CD4-positive, alpha-beta T cell treated with Interleukin-17A for 4 hours (primary cell): ENCODE measurements around the gene TRPV3.
"Not testable (repeated sequence)": the region's sequence is repeated elsewhere in the genome, so short reads cannot be mapped to it uniquely, and the experiment has no call there.

ENCODE experiments used
- DNase-seq: peaks from one replicate; pipeline ENCODE4 v3.0.0-alpha.2; 2020; ENCODE audit warnings: mixed read lengths

Gene TRPV3

DNA sequence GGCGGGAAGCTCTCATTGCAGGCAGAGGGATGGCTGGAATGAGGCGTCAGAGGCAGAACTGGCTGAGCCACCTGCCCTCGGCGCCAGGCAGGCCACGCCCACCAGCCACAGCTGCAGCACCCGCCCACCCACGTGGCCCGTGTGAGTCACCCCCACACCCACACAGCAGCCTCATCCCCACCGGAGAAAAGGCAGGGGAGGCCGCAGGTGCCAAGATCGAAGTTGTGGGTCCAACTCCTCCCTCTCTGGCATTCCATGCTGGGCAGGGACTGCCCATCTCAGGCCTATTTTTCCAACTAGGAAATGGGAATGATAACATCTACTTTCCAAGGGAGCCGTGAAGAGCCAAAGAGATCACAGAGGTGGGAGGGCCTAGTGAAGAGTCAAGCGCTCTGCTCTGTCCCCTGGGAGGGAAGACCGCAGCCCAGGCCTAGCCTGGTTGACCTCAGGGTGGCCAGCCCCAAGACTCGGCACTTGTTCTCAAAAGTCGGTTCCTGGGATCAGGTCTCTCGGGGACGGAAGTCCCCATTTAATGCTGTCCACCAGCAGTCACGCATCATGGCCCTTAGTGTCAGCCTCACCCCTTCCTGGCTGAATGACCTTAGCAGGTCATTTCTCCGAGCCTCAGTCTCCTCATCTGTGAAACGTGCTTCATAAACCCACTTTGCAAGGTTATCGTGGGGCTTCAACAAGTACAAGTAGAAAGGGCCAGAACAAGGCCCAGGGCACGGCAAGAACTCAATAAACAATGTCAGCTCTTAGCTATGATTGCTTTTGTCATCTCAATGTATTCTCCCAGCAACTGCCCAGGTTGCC, at the start of gene TRPV3:
Gene TRPV3, minus strand, starts transcription at position 45 of the 816 bp plus-strand sequence. CDS start 2,962 bp downstream, outside the sequence.
- DNase-seq: peak; percentile 71

DNA sequence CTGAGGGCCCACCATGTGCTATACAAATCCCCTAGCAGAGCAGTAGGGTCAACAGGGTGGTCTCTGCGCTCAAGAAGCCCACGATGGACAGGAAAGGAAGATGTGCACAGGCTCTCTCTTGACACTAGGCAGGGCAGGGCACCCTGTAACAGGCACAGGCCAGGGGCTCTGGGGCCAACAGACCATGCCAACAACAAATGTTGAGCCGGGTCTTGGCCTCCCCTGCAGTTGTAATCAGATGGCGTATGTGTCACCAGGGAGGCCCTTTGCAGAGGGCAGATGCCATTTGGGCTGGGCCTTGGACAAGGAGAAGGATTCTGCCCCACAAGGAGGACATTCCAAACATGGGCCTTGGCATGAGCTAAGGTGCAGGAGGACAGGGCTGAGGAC, 46.3 kb upstream of the TRPV3 start:
- no peak for DNase-seq

DNA sequence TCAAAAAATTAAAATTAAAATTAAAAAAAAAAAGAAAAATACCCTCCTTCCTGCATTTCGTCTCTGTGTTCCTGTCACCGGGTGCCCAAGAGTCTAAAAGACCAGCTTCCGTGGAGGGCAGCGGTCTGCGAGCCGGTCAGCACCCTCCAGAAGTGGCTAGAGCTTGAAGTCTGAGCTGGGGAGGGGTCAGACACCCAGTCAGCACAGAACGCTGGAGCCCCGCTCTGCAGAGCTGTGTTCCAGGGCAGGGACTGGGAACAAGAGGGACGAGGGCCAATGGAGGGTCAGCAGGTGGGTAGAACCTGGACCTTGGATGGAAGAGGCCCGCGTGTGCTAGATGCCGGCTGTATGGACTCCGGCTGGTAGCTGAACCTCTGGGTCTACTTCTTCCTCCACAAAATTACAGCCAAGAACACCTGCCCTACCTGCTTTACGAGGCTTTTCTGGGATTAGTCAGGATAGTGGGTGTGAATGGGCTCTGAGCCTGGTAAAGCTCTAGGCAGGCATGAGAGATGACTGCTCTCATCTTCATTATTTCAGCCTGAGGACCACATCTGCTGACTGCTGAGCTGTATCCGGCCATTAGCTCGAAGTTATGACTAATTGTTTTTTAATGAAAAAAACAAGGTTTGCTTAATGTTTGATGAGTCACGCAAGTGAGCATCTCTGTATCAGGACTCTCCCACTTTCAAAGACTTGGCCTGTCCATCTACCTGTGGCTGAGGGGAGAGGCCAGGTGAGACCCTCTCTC, 45.7 kb upstream of the TRPV3 start:
- no peak for DNase-seq

DNA sequence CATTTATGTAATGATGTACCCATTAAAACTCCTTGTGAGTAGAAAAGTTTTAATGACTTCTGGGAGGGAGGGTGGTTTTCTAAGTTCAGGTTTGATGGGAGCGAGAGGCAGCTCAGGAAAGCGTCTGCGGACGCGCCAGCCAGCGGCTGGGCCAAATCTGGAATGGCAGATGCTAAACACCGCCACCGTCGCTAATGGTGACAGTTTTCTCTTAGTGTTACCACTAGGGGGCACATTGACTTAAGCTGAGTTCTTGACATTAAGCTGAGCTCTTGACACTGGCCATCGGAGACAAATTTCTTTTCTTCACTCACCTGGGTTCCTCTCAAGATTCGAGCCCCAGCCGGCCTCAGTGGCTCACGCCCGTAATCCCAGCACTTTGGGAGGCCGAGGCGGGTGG, 44.9 kb upstream of the TRPV3 start:
- DNase-seq: no peak

DNA sequence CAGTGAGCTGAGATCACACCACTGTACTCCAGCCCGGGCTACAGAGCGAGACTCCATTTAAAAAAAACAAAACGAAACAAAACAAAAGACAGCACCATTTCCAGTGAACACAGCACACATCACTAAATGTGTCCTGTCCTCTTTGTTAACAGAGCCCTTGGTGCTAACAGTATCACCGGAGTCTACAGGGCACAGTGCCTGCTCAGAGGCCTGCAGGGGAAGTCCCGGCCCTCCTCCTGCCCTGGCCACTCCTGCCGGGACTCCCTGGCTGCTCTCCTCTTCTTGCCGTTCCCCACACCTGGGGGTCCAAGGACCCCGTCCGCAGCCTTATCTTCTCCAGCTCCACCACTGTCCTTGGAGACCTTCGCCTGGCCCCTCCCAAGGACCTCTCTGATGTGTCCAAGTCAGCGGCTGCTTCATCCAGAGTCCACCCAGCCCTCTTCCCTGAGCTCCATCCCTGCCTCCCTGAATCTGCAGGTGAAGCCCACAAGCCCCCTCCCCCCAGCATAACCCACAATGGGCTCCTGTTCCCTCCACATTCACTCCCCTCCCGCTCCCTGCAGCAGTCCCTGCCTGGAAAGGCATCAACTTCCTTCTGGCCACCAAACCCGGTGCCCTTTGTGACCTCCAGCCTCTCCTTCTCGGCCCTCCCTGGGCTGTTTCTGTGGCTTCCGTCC, 43.1 kb upstream of the TRPV3 start:
- no peak for DNase-seq

DNA sequence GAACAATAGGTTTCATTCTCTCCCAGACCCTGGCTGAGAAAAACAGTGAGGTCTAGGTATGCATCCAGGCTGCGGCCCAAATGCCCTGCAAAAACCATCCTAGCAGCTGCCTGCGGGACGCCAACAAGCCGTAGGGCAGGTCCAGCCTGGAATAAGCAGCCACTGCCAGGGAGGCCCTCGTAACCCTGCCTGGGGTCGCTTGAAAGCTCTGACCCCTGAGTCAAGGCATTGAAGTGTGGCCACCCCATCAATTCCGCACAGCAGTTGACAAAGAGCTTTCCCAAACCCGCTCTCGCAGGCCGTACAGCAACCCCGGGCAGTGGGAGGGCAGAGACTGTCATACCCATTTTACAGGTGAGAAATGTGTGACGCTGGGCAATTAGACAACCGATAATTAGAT, 40.5 kb upstream of the TRPV3 start:
- no peak for DNase-seq

DNA sequence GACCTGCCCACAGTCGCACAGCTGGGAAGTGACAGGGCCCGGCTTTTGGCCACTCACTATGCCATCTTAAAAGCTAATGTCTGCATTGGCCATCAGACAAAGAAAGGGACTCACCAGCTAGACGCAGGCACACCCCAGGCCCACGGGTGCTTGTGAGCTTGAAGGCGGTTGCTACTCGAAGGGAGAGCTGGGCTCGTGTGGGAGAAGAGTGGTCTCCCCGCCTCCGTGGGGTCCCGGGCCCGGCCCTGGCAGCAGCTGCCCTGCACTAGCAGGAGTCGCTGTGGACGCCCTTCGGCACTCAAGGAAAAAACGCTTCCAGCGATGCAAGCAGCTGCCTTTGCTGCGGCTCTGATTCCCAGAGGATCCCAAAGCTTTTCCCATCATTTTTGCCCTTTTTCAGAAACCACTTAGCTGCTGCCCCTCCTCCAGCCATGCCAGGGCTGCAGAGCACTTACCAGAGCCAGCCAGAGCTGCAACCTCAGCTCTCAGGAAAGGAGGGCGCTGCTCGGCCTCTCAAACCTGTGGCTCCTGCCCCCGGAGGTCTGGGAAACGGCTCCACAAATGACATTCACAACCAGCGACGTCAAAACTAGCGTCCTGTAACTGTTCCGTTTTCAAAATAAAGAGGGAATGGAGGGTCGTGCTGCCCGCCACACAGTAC, 39.3 kb upstream of the TRPV3 start:
- DNase-seq: no peak

DNA sequence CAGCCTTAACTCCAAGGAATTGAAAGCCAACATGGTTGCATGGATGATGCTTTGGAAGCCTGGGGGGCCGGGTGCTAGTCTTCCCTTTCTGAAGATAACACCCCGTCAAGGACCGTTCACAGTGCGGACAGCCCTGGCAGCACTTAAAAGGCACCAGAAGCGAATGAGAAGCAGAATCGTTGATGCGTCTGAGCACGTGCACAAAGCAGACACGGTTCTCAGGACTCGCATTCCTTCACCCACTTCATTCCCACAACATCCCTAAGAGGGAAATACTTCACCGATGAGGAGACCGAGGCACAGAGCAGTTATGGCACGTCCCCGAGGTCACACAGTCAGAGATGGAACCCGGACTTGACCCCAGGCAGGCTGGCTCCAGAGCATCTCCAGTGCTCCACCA, 37.4 kb upstream of the TRPV3 start:
- DNase-seq: no peak

DNA sequence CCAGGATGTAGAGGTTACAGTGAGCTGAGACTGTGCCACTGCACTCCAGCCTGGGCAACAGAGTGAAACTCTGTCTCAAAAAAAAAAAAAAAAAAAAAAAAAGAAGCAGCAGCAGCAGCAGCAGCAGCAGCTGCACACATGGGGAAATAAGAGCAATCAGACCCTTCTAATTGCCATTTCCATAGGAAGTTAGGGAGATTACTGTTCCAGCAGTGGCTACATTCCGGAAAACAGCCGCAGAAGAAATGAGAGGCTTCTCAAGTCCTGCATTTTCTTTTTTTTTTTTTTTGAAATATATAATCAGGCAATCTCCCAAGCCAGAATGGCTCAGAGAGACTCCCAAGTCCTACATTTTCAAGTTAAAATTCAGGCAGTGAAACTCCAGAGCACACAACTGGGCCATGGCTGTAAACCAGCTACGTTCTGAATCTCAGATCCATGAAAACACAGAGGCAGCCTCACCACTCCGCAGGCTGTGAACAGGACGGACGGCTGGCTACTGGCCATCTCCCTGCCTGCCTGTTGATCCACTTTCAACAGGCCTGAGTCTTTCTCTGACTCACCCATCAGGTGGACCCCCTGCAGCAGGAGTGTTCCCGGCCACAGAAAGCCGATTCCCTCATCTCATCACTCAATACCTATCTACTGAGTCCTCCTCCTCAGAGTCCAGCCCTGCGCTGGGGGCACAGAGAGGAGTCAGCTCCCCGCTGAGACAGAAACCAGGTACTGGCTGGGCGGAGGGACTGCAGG, 36.6 kb upstream of the TRPV3 start:
- DNase-seq: no peak

DNA sequence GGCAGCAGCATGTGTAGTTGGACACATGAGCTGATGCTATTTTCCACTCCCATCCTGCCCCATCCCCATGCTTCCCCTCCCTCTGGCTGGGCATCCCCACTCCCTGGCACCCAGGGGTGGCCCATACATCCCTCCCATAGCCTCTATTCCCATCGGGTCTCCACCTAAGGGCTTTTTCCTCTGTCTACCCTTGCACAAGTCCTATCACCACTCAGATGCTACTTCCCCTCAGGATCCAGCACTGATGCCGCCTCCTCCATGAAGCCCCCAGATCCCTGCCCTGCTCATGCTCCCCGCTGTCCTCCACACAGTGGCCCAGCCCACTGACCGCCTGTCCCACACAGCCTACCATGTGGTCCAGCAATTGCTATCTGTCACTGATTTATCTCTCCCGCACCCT, 35.8 kb upstream of the TRPV3 start:
- DNase-seq: no peak

DNA sequence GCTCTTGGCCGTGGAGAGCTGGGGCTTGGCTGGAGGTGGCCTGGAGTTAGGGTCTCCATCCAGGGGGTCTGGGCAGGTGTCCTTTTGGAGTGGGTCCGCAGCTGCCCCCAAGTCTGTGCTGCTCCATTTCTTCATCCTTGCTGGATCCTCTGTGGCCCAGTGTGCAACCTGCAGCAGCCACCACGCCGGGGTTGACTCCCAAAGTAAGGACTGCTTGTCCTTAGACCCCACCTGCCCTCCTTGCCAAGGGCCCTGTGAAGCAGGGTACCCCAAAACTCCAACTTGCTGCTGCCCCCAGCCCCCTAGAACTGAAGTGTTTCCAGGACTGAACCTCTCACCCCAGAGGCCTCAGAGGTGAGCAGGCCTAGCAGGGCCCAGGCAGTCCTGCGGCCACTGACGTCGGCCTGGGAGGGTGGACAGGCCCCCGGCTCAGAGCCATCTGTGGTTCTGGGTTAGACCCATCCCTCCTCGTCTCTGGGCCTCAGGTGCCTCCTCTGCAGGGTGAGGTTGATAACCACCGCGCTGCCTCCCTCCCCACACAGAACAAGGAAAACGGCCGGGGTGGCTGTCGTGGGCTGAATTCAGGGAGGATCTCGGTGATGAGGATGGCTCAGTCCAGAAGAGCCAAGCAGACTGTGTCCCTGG, 34.7 kb upstream of the TRPV3 start:
- DNase-seq: no peak

DNA sequence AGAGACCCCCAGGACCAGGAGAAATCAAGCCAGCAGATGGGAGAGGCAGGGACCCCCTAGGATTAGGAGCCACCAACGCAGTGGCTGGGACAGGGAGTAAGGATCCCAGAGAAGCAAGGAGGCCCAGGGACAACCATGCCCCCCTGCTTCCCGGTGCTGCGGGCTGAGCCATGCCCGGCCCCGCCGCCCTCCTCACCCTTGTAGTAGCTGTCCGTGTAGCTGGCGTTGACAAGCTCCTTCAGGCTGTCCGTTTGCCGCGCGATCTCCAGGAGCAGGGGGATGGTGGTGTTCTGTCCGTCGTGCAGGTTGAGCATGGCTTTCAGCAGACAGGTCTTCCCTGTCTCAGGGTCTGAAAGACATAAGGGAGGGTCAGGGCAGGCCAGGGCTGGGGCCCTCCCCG, 33.2 kb upstream of the TRPV3 start:
- no peak for DNase-seq

DNA sequence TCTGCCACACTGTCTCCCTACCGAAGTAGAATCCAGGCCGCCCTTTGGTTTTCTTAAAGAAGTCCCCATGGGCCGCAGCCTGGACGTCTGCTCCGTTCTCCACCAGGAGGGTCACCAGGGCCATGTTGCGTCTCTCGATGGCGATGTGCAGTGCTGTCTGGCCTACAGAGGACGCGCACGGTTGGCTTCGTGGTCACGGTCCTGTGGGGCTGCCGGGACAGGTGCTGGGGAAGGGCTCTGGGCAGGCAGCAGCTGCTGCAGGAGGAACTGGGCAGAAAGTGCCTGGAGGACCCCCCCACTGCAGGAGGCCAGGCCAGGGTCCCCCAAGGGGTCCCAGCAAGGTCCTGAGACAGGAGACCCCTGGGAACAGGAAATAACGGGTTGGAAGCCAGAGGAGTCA, 32.6 kb upstream of the TRPV3 start:
- no peak for DNase-seq

DNA sequence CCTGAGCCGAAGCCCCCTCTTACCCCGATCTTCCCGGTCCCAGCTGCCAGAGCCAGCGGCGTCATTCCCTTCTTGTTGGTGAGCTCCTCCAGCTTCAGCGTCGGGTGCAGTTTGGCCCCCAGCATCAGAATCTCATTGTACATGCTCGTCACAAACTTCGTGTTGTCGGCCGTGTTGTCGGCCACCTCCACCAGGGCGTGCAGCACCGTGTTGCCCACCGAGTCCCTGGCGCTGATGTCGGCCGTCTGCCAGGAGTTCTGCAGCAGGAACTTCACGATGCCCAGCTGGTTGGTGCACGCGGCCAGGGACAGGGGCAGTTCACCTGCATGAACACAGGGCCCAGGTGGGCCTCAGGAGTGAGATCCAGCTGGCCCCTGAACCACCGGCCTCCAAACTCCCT, 32.2 kb upstream of the TRPV3 start:
- no peak for DNase-seq

DNA sequence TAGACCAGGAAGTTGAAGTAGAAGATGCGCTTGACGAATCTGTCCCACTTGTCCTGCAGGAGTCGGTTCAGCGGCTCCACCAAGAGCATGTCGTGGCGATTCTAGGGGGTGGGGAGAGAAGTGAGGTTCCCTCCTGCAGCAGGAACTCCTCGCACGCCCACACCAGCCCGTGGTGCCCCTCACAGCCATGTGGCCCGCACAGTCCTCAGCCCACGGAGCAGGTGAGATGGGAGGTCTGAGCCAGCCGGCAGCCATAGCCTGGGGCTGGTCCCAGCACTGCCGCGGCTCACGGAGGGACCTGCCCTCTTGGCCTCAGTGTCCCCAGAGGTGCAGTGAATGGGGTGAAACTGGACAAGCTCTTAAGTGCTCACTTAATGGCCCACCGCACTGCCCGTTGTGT, 28.2 kb upstream of the TRPV3 start:
- DNase-seq: no peak

DNA sequence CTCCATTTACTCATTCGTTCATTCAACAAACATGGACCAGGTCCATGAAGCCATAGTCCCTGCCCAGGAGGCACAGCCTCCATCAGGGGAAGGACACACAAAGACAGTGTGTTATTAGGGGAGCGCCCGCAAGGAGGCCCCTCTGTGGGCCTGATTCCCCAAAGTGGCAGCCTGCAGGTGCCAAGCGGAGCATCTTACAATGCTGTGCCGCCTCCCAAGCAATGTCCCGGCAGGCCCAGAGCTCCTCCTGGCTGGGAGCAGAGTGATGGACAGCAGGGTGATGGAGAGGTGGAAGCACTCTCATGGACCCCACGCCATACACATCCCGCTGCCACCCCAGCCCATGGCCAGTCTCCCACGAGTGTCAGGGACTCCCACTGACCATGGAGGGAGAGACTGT, 25.8 kb upstream of the TRPV3 start:
- DNase-seq: no peak

DNA sequence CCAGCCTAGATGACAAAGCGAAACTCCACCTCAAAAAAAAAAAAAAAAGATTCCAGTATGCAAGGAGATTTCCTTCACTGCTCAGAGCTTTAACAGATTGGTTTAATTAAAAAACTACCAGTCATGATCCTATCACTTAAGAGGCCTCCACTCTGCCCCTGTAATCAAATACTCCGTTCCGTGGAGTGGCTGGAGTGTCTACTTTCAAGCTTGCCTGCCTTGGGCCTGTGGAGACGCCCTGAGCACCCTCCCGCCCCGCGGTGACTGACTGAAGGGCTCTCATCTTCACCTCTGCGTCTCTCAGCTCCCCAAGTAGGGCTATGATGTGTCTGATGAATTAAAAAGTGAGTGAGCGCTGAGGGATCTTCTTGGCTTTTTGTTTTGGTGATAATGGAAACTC, 25.3 kb upstream of the TRPV3 start:
- DNase-seq: no peak

DNA sequence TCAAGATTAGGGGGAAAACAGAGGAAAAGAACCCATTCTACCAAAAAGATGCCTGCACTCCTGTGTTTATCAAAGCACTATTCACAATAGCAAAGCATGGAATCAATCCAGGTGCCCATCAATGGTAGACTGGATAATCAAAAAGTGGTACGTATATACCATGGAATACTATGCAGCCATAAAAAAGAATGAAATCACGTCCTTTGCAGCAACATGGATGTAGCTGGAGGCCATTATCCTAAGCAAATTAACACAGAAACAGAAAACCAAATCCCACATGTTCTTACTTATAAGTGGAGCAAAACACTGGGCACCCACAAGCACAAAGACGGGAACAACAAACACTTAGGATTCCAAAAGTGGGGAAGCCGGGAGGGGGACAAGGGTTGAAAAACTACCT, 21.1 kb upstream of the TRPV3 start:
- DNase-seq: not testable (repeated sequence)

DNA sequence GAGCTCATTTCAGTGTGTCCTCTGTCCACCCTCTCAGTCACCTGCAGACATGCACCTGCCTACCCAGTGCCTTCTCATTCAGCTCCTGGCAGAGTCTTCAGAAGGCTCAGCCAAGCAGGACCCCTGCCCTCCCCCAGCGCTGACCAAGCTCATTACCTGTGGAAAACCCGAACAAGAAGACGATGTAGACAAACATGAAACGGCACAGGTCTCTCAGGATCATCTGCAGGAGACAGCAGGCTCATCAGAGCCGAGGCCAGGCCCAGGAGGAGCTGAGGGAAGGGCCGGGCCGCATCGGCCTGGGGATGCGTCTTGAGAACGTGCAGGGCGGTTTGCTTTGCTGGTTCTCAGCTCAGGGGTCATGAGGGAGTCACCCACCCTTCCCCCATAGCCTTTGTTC, 19.4 kb upstream of the TRPV3 start:
- no peak for DNase-seq

DNA sequence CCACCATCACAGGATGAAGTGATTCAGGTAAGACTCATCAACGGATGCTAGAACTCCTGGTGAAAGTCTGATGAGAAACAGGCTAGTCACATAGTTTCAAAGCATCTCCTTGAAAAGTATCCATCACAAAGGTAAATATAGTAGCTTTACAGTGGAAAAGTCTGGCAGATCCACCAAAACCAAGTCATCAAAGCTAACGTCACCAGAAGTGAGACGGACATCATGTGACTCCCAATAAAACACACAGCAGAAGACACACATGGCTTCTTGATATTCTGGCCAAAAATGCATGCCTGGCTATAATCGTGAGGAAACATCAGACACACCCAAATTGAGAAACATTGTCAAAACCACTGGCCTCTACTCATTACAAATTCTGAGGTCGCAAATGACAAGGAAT, 17.9 kb upstream of the TRPV3 start:
- no peak for DNase-seq

DNA sequence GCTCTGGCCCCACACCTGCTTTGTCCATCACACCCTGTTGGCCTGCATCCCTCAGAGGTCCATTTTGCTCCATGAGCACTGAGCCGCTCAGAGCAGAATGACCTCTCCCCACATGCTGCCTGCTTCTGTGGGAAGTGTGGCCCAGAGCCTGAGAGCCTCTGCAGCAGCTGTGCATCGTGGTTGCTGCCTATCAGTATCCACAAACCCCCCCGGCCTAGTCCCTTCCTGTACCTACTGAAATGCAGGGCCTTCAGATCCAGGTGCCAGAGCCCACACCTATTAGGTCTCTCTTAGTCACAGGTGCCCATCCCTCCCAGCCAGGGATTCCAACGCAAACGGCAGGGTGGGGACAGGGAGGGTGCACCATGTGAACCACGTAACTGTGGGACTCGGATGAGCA, 16.6 kb upstream of the TRPV3 start:
- DNase-seq: no peak
